Dedifferentiated amniotic fluid mesenchymal stem cell (primary cell): ENCODE results near the gene ANKMY1.
"Not testable (repeated sequence)": the region's sequence is repeated elsewhere in the genome, so short reads cannot be mapped to it uniquely, and the experiment has no call there.

Source experiments
- DNase-seq: peaks from one replicate; pipeline ENCODE4 v3.0.0-alpha.2; 2016; ENCODE audit errors: extremely low spot score

The ANKMY1 gene

GRCh38 chr2:240568678-240569522 lies 11.1 kb upstream of the ANKMY1 start:
- DNase-seq, result peak; percentile 38

- no peak for DNase-seq
Measured at GRCh38 chr2:240567872-240568677, 10.3 kb upstream of the ANKMY1 start, which contains the start of gene RNPEPL1. Gene RNPEPL1 (plus strand): TSS chr2:240568484. CDS start chr2:240568587, 103 bp downstream.

- DNase-seq, result no peak
Measured at GRCh38 chr2:240567137-240567871, 9.5 kb upstream of the ANKMY1 start.

- peak; percentile 36 for DNase-seq
Measured at GRCh38 chr2:240566203-240567136, 8.7 kb upstream of the ANKMY1 start.

GRCh38 chr2:240565333-240566202 lies 7.8 kb upstream of the ANKMY1 start:
- DNase-seq, result no peak

- DNase-seq, result no peak
Measured at GRCh38 chr2:240564561-240565332, 7.0 kb upstream of the ANKMY1 start.

GRCh38 chr2:240563951-240564560 lies 6.3 kb upstream of the ANKMY1 start:
- DNase-seq, result no peak

GRCh38 chr2:240563231-240563630 lies 5.4 kb upstream of the ANKMY1 start:
- DNase-seq, result not testable (repeated sequence)

GRCh38 chr2:240561325-240561971 lies 3.7 kb upstream of the ANKMY1 start:
- peak; percentile 22 for DNase-seq

- peak; percentile 99 for DNase-seq
Measured at GRCh38 chr2:240560480-240561324, 2.9 kb upstream of the ANKMY1 start.

GRCh38 chr2:240560084-240560479 lies 2.3 kb upstream of the ANKMY1 start, which contains the start of gene DUSP28:
Gene DUSP28 (plus strand): TSS chr2:240560357. CDS start chr2:240560685, 328 bp downstream.
- peak; percentile 84 for DNase-seq

- DNase-seq, result no peak
Measured at GRCh38 chr2:240559286-240559685, 1.5 kb upstream of the ANKMY1 start.

GRCh38 chr2:240558236-240558761 lies 511 bp upstream of the ANKMY1 start:
- no peak for DNase-seq

- no peak for DNase-seq
Measured at GRCh38 chr2:240557101-240557751, 562 bp downstream of the ANKMY1 start.

GRCh38 chr2:240556553-240557100 lies 1.2 kb downstream of the ANKMY1 start:
- DNase-seq, result no peak
